COLO668 (cell line): ENCODE results near the gene NOS1AP.

ENCODE experiments used
- DNase-seq: peaks from one replicate; lab custom pipeline; 2025; ENCODE audit not compliant: unreplicated experiment; lab: John Stamatoyannopoulos, UW

Gene NOS1AP

GRCh38 chr1:162380061-162380846 lies 310.8 kb downstream of the NOS1AP start:
- no peak for DNase-seq

GRCh38 chr1:162381383-162381782 lies 311.9 kb downstream of the NOS1AP start, which contains the start of gene C1orf226:
Gene C1orf226 (plus strand): TSS chr1:162381728. CDS start chr1:162381902, 174 bp downstream.
- DNase-seq: no peak

- DNase-seq: no peak
These were observed 312.7 kb downstream of the NOS1AP start for GRCh38 chr1:162381941-162382750.

GRCh38 chr1:162383091-162383490 lies 313.6 kb downstream of the NOS1AP start:
- no peak for DNase-seq

GRCh38 chr1:162383516-162383915 lies 314.0 kb downstream of the NOS1AP start:
- no peak for DNase-seq

- DNase-seq: no peak
These were observed 314.6 kb downstream of the NOS1AP start for GRCh38 chr1:162384116-162384515.

GRCh38 chr1:162384601-162385279 lies 315.2 kb downstream of the NOS1AP start:
- DNase-seq: no peak

- DNase-seq: no peak
These were observed 315.8 kb downstream of the NOS1AP start for GRCh38 chr1:162385280-162385623.

- DNase-seq: no peak
These were observed 316.2 kb downstream of the NOS1AP start for GRCh38 chr1:162385702-162386101.

- no peak for DNase-seq
These were observed 317.1 kb downstream of the NOS1AP start for GRCh38 chr1:162386292-162387225.

- no peak for DNase-seq
These were observed 318.0 kb downstream of the NOS1AP start for GRCh38 chr1:162387226-162388082.

- no peak for DNase-seq
These were observed 318.6 kb downstream of the NOS1AP start for GRCh38 chr1:162388083-162388594.

GRCh38 chr1:162388615-162389014 lies 319.1 kb downstream of the NOS1AP start:
- DNase-seq: no peak

- DNase-seq: peak; percentile 57
These were observed 319.7 kb downstream of the NOS1AP start for GRCh38 chr1:162389021-162389818.

- DNase-seq: no peak
These were observed 320.5 kb downstream of the NOS1AP start for GRCh38 chr1:162389971-162390370.

GRCh38 chr1:162390396-162391185 lies 321.1 kb downstream of the NOS1AP start:
- DNase-seq: no peak

GRCh38 chr1:162391790-162392563 lies 322.5 kb downstream of the NOS1AP start:
- DNase-seq: peak; percentile 26
